GM19397 (cell line): Measurements from ENCODE around the gene LARGE2.

Experiments used
- ATAC-seq: cut with Tn5 transposase; IDR thresholded peaks from one replicate; pipeline ENCODE4 v1.9.1; 2021; ENCODE audit warnings: mild to moderate bottlenecking, moderate library complexity; ENCODE audit not compliant: unreplicated experiment

Gene LARGE2

GRCh38 chr11:45928535-45929215 is 6.2 kb downstream of the LARGE2 start:
- no peak for ATAC-seq

GRCh38 chr11:45929486-45930030 is 7.1 kb downstream of the LARGE2 start:
- ATAC-seq, result peak; percentile 12

GRCh38 chr11:45930031-45930794 is 7.8 kb downstream of the LARGE2 start:
- ATAC-seq, result peak; percentile 90

DNA sequence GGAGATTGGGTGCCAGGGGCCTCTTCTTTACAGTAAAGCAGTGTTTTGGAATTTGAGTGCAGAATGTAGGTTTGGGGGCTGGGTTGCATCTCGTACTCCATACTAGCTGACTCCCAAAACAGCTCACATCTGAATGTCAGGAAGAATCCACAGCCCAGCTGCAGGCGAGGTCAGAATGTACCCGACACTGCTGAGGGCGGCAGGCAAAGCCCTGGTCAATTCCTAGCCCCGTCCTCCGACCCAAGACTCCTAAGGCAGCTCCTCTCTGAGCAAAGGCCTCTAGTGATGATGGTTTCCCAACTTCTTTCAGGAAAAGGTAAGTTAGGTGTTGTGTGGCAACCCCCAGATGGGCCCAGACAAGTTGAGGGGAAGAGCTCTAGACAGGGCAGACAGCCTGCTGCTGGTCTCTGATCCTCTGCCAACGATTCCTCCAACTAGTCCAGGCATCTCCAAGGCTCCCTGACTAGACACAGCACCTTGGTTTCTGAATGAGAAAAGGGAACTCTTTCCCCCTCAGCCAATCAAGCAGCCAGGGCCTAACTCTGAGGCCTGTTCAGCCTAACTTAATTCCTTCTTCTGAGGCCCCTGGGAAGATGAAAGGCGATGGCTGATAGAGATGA is 8.6 kb downstream of the LARGE2 start:
- no peak for ATAC-seq

- no peak for ATAC-seq
Observed at GRCh38 chr11:45931739-45932138, 9.3 kb downstream of the LARGE2 start.

DNA sequence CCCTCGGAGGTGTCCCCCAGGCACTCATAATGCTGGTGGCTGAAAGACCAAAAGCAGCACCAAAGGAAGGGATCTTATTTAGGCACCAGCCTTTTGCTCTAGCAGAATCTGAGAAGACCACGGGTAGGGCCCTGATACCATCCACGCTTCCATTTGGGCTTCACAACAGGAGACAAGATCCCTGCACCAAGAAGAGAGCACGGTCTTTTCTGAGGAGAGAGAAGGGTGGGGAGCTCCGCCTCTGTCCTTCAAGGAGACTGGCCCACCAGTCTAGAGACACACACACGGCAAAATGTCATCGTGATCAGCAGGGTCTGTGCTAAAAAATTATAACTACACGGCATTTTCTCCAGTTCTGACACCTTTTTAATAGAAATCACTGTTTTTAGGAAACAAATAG is 9.8 kb downstream of the LARGE2 start:
- no peak for ATAC-seq

DNA sequence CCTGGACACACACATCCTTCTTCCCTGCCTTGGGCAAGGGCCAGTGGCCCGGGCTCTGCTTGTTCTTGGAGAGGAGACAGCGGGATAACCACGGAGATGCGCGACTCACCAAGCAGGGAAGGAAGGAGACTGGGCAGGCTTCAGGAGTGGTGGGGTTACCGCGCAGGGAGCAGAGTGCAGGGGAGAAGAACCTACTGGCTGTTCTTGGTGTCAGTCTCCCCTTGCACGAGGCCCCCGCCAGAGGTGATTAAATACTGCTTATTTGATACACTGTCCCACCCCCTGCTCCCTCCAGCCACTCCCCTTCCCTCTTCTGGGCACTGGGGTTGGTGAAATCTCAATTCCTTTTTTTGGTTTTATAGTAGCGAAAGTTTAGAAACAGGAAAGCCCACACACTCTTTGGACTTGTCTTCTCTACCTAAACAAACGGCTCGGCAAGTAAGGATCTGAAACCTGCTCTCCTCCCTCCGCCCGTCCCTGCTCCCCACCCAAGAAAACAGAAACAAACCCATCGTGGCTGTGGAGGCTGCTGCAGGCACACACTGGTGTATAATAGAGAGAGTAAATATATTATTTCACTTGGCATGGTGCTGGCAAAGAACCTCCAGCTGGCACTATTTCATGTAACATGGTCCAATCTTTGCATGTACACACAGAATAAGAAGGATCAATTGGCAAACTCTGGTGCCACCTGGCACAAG is 10.8 kb downstream of the LARGE2 start:
- ATAC-seq, result no peak

- no peak for ATAC-seq
Observed at GRCh38 chr11:45933846-45934579, 11.6 kb downstream of the LARGE2 start.

- ATAC-seq, result no peak
Observed at GRCh38 chr11:45934580-45935318, 12.3 kb downstream of the LARGE2 start.

GRCh38 chr11:45935349-45936064 is 13.1 kb downstream of the LARGE2 start:
- no peak for ATAC-seq

- no peak for ATAC-seq
Observed at GRCh38 chr11:45936511-45937054, 14.1 kb downstream of the LARGE2 start.

- ATAC-seq, result no peak
Observed at GRCh38 chr11:45937916-45938315, 15.5 kb downstream of the LARGE2 start.

DNA sequence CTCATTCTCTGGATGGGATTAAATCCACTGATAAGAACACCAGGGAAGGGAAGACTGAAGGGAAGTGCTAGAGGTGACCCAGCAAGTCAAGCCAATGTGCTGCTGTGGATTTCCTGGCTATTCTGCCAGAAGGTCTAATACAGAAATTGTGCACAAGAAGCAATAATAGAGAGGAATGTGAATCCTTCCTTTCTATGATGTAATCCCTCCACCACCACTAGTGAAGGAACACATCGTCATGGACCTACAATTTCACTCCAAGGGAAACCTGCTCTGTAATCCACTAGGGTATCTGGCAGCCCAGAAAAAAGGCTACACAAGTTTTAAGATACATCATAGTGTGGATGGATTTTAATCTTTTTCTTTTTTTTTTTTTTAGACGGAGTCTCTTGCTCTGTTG is 17.4 kb downstream of the LARGE2 start:
- ATAC-seq, result no peak

DNA sequence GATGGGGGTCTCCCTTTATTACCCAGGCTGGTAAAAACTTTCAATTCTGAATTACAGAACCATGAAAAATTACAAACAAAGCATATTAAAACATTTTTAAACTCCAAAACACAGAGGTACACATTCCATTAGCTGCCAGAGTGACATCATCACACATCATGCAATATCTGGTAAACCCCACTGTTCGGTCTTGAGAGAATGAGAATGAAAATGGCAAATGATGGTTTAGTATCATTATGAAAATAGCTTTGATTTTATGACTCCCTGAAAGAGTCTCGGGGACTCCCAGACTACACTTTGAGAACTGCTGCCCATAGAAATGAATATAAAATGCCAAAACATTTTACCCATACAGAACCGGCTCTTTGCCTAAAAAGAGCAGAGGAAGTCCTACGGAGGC is 18.8 kb downstream of the LARGE2 start:
- ATAC-seq, result no peak

- ATAC-seq, result no peak
Observed at GRCh38 chr11:45942381-45942780, 19.9 kb downstream of the LARGE2 start.

DNA sequence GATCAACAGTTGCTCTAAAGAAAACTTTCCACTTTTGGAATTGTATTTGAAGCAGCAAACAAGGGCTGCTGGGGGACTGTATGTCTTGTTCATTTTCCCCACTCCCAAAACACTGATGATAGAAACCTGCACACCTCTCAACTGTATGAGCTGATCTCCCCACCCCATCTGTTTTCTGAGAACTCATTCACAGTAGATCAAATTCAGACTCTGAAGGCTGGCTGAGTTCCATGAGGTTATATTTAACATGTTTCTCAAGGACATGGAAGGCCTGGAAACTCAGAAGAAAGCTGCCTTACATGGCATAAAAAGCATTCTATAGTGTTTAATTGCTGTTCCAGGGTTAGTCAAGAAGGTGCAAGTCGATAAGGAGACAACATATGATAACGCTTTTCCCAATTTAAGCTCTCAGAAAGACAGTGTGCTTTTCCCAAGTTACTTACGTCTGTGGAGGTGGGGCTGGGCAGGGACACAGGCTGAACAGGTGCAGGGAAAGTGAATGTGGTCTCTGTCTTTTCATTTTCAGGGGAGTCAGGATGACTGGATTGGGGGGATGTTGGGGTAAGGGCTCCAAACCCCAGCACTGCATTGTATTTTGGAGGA is 23.0 kb downstream of the LARGE2 start:
- ATAC-seq, result no peak

DNA sequence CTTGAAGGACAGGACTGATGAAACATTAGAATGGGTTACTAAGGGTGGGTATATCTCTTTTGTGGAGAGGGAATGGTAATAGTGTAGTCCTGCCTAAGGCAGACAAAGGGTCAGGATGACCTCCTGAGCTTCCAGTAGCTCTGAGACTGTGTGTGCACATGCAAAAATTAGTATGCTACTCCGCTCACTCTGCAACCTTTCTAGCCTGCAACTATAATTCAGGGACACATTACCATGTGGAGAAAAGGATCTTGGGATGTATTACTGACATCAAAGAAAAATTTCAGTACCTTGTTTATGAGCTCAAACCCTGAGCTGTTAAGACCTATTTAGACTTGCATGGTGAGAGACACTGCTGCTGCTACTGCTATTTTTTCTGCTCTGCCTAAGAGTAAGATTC is 25.4 kb downstream of the LARGE2 start:
- ATAC-seq, result no peak

DNA sequence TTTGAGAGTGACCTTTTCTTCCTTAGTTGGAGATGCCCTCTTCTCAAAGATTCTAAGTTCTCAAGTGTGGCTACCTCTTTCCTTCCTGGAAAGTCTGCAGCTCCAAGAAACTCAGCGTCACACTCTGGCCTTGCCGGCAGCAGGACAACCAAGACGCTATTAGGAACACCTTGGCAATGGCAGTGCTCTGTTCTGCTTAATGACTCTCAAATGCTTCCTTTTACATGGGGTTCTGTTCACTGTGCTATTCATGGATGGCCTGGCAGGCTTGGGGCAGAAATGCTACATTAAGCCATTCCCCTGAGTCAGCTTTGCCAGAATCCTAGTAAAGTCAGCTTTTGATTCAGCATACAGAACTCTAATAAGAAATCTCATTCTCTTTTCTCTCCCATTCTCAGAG is 25.9 kb downstream of the LARGE2 start:
- ATAC-seq, result no peak
